HTERT RPE-1 (cell line): ENCODE measurements around the gene LRIT1.
"Not testable (repeated sequence)": the region's sequence is repeated elsewhere in the genome, so short reads cannot be mapped to it uniquely, and the experiment has no call there.

Experiments
- in situ Hi-C: fragments of 300-500 bp; cut with MboI; formaldehyde crosslinking; loops from 4 replicates; pipeline ENCODE4 v1.14.3; 2020; ENCODE audit warnings: low sequenced_read_pairs

Gene LRIT1, protein sequence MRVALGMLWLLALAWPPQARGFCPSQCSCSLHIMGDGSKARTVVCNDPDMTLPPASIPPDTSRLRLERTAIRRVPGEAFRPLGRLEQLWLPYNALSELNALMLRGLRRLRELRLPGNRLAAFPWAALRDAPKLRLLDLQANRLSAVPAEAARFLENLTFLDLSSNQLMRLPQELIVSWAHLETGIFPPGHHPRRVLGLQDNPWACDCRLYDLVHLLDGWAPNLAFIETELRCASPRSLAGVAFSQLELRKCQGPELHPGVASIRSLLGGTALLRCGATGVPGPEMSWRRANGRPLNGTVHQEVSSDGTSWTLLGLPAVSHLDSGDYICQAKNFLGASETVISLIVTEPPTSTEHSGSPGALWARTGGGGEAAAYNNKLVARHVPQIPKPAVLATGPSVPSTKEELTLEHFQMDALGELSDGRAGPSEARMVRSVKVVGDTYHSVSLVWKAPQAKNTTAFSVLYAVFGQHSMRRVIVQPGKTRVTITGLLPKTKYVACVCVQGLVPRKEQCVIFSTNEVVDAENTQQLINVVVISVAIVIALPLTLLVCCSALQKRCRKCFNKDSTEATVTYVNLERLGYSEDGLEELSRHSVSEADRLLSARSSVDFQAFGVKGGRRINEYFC

GRCh38 chr10:84241185-84241790 lies at the start of gene LRIT1:
Gene LRIT1 (minus strand): TSS chr10:84241546. CDS start chr10:84241439, 107 bp downstream.
- in situ Hi-C loops = no loop called here

DNA sequence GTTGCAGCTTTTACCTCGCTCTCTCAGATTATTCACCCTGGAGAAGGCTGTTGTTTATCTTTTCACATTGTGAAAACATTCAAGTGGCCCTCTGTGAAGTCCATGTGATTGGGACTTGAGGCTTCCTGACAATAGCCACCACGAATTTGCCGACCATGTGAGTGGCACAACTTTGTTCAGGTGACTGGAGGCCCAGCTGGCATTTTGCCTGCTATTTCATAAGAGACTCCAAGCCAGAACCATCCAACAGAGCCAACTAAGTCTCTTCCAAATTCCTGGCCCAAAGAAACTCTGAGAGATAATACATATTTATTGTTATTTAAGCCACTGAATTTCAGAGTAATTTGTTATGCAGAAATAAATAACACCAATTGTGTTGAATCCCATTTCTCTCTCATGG lies 48.9 kb upstream of the LRIT1 start:
- in situ Hi-C loops = no loop called here

GRCh38 chr10:84289521-84290200 lies 48.3 kb upstream of the LRIT1 start:
- in situ Hi-C loops = no loop called here

GRCh38 chr10:84288151-84288550 lies 46.8 kb upstream of the LRIT1 start:
- in situ Hi-C loops = no loop called here

DNA sequence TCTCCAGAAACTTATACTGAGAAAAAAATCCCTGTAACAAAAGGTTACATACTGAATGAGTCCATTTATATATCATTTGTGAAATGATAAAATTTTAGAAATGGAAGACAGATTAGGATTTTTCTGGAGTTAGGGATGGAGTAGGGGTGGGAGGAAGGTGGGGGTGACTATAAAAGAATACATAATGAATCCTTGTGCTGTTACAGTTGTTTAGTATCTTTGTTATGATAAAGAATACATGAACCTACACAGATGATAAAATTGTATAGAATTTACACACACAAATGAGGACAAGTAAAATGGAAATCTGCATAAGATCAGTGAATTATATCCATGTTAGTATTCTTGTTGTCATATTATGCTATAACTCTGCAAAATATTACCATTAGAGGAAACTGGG lies 45.3 kb upstream of the LRIT1 start:
- in situ Hi-C loops = no loop called here

DNA sequence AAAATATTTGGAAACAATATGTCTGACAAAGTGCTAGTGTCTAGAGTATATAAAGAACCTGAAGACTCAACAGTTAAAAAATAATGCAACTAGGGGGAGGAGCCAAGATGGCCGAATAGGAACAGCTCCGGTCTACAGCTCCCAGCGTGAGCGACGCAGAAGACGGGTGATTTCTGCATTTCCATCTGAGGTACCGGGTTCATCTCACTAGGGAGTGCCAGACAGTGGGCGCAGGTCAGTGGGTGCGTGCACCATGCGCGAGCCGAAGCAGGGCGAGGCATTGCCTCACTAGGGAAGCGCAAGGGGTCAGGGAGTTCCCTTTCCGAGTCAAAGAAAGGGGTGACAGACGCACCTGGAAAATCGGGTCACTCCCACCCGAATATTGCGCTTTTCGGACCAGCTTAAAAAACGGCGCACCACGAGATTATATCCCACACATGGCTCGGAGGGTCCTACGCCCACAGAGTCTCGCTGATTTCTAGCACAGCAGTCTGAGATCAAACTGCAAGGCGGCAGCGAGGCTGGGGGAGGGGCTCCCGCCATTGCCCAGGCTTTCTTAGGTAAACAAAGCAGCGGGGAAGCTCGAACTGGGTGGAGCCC lies 38.6 kb upstream of the LRIT1 start:
- in situ Hi-C loops = not testable (repeated sequence)

GRCh38 chr10:84270708-84271107 lies 29.4 kb upstream of the LRIT1 start:
- in situ Hi-C loops = no loop called here

- in situ Hi-C loops = no loop called here
These were observed 28.4 kb upstream of the LRIT1 start for GRCh38 chr10:84269773-84270172.

DNA sequence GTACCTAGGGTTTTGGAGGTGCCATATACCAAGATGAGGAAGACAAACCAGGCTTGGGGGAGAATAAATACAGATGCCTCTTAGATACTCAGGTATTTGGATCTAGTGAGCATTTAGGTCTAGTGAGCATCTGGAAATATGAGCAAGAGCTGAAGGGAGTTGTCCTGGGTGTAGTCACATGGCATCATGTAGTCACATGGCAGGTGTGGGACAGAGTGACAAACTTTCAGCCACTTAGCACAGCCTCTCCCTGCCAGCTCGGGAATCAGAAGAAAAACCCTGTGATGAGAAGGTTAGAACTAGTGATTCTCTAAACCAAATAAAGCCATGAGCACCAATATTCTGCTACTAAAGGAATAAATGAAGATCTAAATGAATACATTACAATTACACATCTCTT lies 27.8 kb upstream of the LRIT1 start:
- in situ Hi-C loops = no loop called here

- in situ Hi-C loops = no loop called here
These were observed 26.3 kb upstream of the LRIT1 start for GRCh38 chr10:84267503-84268126.

DNA sequence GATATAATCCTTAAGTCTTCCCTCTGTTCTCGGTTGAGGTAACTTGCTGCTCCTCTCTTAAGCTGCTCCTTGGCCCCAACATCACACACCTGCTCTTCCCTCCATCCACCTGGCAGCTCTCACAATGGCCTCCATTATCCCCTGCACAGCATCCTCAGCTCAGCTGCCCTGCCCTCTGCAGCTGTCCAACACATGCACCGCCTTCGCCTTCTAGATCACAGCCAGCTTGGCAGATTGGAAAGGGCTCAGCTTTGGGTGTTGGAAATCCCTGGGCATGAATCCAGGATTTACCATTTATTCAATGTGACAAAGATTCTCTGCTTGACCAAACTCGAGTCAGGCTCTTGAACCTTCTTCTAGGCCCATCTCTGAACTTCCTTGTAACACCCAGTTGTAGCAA lies 24.1 kb upstream of the LRIT1 start:
- in situ Hi-C loops = no loop called here

DNA sequence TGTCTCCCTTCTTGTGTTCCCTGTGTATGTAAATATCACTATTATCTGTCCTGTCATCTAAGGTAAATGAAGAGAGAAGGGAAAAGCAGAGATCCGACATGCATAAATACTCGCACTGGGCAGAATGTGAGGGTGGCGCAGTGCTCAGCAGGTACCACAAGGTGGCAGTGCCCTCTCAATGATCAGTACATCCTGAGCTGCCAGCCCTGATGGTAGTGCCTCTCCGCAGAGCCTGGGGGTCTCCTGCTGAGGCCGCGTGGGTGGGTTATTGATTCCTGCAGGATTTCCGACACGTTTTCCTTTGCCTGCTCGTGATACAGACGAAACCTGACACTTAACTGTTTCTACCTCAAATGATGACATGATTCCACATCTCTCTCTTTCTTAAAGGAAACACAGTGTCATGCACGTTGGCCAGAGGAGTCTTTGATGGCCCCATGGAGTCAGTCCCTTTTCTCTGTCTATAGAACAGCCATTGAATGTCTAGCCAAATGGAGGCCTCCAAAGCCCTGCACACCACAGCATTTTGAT lies 23.3 kb upstream of the LRIT1 start:
- in situ Hi-C loops = no loop called here

- in situ Hi-C loops = no loop called here
These were observed 22.4 kb upstream of the LRIT1 start for GRCh38 chr10:84263716-84264115.

DNA sequence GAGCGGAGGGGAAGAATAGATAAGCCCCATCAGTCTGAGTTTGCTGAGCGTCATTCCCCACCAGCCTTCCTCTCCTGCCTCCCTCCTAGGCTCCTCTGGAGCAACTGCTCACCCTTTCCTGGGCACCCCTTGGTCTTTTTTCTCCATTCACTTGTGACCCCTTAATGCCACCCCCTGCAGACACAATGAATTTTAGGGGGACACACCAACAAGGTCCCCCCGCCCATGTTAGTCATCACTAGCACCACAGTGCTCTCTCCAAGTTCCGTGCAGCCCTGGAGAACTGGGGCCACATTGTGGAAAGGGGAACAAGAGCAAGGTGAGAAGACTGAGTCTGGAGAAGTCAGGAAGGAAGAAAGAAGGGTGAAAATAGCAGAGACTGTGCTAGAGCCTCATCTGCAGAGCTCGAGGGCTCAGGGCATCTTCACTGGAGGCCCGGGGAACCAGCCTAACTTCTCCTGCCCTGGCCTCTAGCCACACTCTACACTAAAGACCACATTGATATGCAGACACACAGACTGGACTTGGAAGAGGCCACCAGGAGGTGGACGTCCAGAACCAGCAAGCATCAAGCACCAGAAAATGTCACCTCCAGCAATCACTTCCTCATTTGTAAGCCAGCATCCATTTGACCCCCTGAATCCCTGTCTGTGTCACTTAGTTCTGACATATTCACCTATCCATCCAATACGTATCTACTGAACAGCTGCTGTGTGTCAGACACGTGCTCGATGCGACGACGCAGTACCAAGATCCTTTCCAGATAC lies 21.0 kb upstream of the LRIT1 start:
- in situ Hi-C loops = no loop called here

DNA sequence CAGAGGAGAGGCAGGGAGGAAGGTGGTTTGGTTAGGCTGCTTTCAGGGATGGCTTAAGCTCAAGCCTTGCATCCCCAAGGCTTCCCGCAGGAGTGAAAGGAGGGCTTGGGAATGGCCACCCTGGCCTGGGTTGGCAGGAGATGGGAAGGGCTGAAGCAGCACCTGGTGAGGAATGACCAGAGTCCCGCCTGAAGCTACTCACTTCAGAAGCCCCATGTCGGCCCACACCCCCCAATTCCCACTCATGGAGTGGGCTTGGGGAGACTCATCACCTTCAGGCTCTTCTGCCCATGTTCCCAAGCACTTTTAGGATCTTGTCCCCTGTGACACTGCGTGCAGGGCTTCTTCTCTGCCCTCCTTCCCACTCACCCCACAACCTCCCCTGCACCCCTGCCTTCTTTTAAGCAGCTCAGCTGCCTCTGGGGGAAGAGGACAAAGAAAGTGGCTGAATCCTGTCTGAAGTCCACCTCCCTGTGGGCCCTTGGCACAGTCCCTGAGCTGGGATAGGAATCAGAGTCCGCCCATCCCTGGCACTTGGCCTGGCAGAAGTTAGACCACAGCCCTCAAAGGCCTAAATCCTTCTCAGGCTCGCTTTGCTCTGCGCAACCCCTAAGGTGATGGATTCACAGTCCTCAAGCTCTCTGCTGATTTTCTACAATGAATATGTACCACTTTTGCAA lies 20.0 kb upstream of the LRIT1 start:
- in situ Hi-C loops = no loop called here

- in situ Hi-C loops = no loop called here
These were observed 16.8 kb upstream of the LRIT1 start for GRCh38 chr10:84258034-84258695.

DNA sequence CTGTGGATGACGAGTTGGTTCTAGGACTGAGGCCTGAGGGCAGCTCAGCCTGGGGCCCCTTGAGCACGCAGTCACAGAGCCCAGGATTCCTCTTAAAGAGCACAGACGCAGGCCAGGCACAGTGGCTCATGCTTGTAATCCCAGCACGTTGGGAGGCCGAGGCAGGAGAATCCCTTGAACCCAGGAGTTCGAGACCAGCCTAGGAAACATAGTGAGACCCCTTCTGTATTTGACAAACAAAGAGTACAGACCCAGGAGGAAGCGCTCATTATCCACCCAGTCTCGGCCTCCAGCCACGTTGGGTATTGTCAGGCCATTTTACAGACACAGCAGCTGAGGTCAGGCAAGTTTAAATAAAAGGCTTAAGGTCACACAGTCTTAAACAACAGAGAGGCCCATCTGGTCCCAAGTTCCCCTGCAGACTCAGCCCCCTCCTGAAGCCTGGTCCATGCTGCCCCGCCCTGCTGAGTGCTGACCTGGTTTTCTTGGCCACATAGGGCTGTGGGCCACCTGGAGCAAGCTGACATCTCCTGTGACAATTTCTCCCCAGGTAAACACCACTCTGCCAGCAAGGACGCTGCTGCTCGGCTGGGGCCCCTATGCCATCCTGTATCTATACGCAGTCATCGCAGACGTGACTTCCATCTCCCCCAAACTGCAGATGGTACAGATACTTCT lies 16.1 kb upstream of the LRIT1 start:
- in situ Hi-C loops = no loop called here
